HepG2 (cell line): ENCODE measurements around the gene BABAM2. TPM values are rescaled to one million over a fixed set of nuclear protein-coding genes. Genes with fewer than 3 reads are reported as not detected.
A peak's percentile ranks its signal among the peaks of the same experiment; 100 is the strongest.

Source experiments
- ARNT2 ChIP-seq: sonication (generic); formaldehyde crosslinking; IDR thresholded peaks from 2 replicates; pipeline ENCODE4 v1.8.0; 2022; ENCODE audit warnings: mild to moderate bottlenecking, low read depth, missing genetic modification reagents, moderate library complexity
- CBX5 ChIP-seq: sonication (generic); formaldehyde crosslinking; IDR thresholded peaks from 2 replicates; pipeline ENCODE4 v1.4.0; 2020; ENCODE audit warnings: missing genetic modification reagents, borderline replicate concordance
- GPN1 ChIP-seq: sonication (generic); formaldehyde crosslinking; IDR thresholded peaks from 2 replicates; pipeline ENCODE4 v1.5.1; 2020; ENCODE audit warnings: missing genetic modification reagents, borderline replicate concordance
- HOXA5 ChIP-seq: sonication (generic); formaldehyde crosslinking; IDR thresholded peaks from 2 replicates; pipeline ENCODE4 v1.4.0; 2020; ENCODE audit warnings: missing genetic modification reagents
- IRF9 ChIP-seq: sonication (generic); formaldehyde crosslinking; IDR thresholded peaks from 2 replicates; pipeline ENCODE4 v1.8.0; 2022; ENCODE audit warnings: missing genetic modification reagents, mild to moderate bottlenecking, borderline replicate concordance
- KDM5A ChIP-seq: fragments of 200-600 bp; sonication (generic); IDR thresholded peaks from 2 replicates; pipeline ENCODE4 v1.7.0; 2018; ENCODE audit warnings: antibody characterized with exemption, mild to moderate bottlenecking, low read length, borderline replicate concordance
- MTA3 ChIP-seq: sonication (generic); formaldehyde crosslinking; IDR thresholded peaks from 2 replicates; pipeline ENCODE4 v1.4.0; 2020; ENCODE audit warnings: missing genetic modification reagents
- NFE2 ChIP-seq: sonication (generic); formaldehyde crosslinking; IDR thresholded peaks from 2 replicates; pipeline ENCODE4 v1.4.0; 2020; ENCODE audit warnings: missing genetic modification reagents
- RFXANK ChIP-seq: IDR thresholded peaks from 2 replicates; pipeline ENCODE4 v1.6.1; 2016
- SMAD9 ChIP-seq: sonication (generic); formaldehyde crosslinking; IDR thresholded peaks from 2 replicates; pipeline ENCODE4 v1.5.1; 2020; ENCODE audit warnings: mild to moderate bottlenecking, missing genetic modification reagents
- SNAI1 ChIP-seq: sonication (generic); formaldehyde crosslinking; IDR thresholded peaks from 2 replicates; pipeline ENCODE4 v1.5.0; 2020; ENCODE audit warnings: mild to moderate bottlenecking, missing genetic modification reagents, borderline replicate concordance
- SP1 ChIP-seq, 2 experiments: fragments of 450-650 bp in 1 of 2; sonication (generic) in 1 of 2; formaldehyde crosslinking in 1 of 2; IDR thresholded peaks; 2 replicates each; pipeline versions ENCODE4 v1.4.0 to v1.6.1; 2016 to 2020; ENCODE audit warnings: missing genetic modification reagents in 1 of 2
- TEAD3 ChIP-seq: optimal IDR thresholded peaks from 2 replicates; pipeline ENCODE3; 2016; ENCODE audit warnings: borderline replicate concordance
- ZNF160 ChIP-seq: sonication (generic); formaldehyde crosslinking; IDR thresholded peaks from 2 replicates; pipeline ENCODE4 v1.8.0; 2022; ENCODE audit warnings: mild to moderate bottlenecking, inconsistent platforms, missing genetic modification reagents
- ZNF205 ChIP-seq: IDR thresholded peaks from 2 replicates; pipeline ENCODE4 v1.6.1; 2018; ENCODE audit warnings: missing biosample characterization, missing genetic modification reagents
- ZNF451 ChIP-seq: sonication (generic); formaldehyde crosslinking; IDR thresholded peaks from 2 replicates; pipeline ENCODE4 v1.5.0; 2020; ENCODE audit warnings: mild to moderate bottlenecking, missing genetic modification reagents
- ZNF607 ChIP-seq: sonication (generic); formaldehyde crosslinking; IDR thresholded peaks from 2 replicates; pipeline ENCODE4 v1.5.1; 2020; ENCODE audit warnings: missing genetic modification reagents, mild to moderate bottlenecking, borderline replicate concordance
- polyA plus RNA-seq, 8 experiments: library from polyadenylated mRNA; depleted of rRNA in 3 of 8; stranded (reverse) in 7 of 8; unstranded in 1 of 8; fragments of >200 nt; fragmentation: Illumina TruSeq in 4 of 8; extraction: Trizol in 4 of 8; gene quantifications; 2 replicates each; pipeline versions ENCODE4 v1.2.1 to v1.2.3, GENCODE V29; 2011 to 2016; ENCODE audit warnings: low read depth in 4 of 8, missing spikeins in 1 of 8, mixed read lengths in 1 of 8; ENCODE audit not compliant: insufficient read depth in 1 of 8
- total RNA-seq, 5 experiments: library from RNA; depleted of rRNA; stranded (reverse); fragments of >200 nt; fragmentation: Illumina TruSeq; extraction: Trizol; gene quantifications; 2 replicates each; pipeline ENCODE4 v1.2.3, GENCODE V29; 2016; ENCODE audit warnings: low read depth in 1 of 5
- TF ChIP-seq, protein P1 (sequence below): sonication (generic); formaldehyde crosslinking; IDR thresholded peaks from 2 replicates; pipeline ENCODE4 v1.8.0; 2022; ENCODE audit warnings: mild to moderate bottlenecking, missing genetic modification reagents, moderate library complexity
- TF ChIP-seq, protein P2 (sequence below): fragments of 450-650 bp; IDR thresholded peaks from 2 replicates; pipeline ENCODE4 v1.6.1; 2016
- TF ChIP-seq, protein P3 (sequence below): IDR thresholded peaks from 2 replicates; pipeline ENCODE4 v1.6.1; 2016; ENCODE audit warnings: low read depth, control low read depth
- TF ChIP-seq, protein P4 (sequence below): IDR thresholded peaks from 2 replicates; pipeline ENCODE4 v1.6.1; 2016; ENCODE audit warnings: missing compliant biosample characterization, missing genetic modification reagents, borderline replicate concordance

BABAM2 gene
- total and polyA plus RNA-seq, 2 of the 13 experiments (the other 11 are each of a cell fraction or from before 2014, with no cell fraction given): 24.9 to 28.0 TPM

DNA sequence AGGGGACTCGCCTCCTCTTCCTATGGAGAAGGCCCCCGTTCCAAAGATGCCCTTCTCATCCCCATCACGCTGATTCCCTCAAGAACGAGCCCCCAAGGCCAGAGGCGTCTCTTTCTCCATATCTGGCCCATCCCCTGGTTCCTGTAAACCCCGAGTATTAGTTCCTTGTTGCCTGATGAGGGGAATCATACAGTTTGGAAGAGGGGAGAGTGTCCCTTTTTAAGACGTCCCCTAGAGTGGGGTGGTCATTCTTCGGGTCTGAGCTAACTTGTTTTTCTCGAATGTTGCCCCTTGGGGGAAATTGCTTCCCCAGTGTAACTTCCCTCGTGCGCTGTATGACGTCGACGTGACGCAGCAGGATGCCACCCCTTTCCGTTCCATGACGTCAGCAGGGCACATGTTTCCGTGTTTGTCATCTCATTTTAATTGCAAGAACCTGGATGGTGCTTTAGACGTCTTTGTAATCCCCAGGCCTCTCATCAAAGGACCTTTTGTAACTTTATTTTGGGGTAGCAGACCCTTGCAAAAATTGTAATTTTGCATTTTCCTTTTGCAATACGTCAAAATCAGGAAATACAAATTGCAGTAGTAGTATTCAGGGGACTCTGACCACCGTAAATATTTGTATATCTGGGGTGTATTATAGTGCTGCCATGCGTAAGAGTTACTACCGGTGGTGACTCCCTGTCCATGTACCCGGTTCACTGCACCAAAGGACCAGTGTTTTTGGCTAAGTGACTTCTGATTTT is 569 bp downstream of the BABAM2 start (continued):
- TF ChIP-seq, protein P1, sequence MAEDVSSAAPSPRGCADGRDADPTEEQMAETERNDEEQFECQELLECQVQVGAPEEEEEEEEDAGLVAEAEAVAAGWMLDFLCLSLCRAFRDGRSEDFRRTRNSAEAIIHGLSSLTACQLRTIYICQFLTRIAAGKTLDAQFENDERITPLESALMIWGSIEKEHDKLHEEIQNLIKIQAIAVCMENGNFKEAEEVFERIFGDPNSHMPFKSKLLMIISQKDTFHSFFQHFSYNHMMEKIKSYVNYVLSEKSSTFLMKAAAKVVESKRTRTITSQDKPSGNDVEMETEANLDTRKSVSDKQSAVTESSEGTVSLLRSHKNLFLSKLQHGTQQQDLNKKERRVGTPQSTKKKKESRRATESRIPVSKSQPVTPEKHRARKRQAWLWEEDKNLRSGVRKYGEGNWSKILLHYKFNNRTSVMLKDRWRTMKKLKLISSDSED: no peak
- TF ChIP-seq ZNF160 (CRISPR knock-in tag) (0 out of 2 replicates have a peak, but pooled peaks have one; percentile 53), MTA3 (CRISPR knock-in tag) (0 out of 2 replicates have a peak, but pooled peaks have one; percentile 21), IRF9 (CRISPR knock-in tag) (no peak), ZNF451 (CRISPR knock-in tag) (no peak), GPN1 (CRISPR knock-in tag) (no peak), HOXA5 (CRISPR knock-in tag) (0 out of 2 replicates have a peak, but pooled peaks have one; percentile 1), ARNT2 (CRISPR knock-in tag) (no peak), KDM5A (peak; percentile 52; the same call in 1 of the 2 replicates), NFE2 (CRISPR knock-in tag) (no peak), TEAD3 (CRISPR knock-in tag) (peak; percentile 41), ZNF607 (CRISPR knock-in tag) (peak; percentile 68; the same call in 1 of the 2 replicates), SP1 (IDR thresholded peaks at IDR 0.05) (no peak), SP1 (CRISPR knock-in tag; IDR thresholded peaks at IDR 0.05) (peak; percentile 78), ZNF205 (CRISPR knock-in tag) (0 out of 2 replicates have a peak, but pooled peaks have one; percentile 13), SMAD9 (CRISPR knock-in tag) (no peak), CBX5 (CRISPR knock-in tag) (peak; percentile 26; the same call in 1 of the 2 replicates), SNAI1 (CRISPR knock-in tag) (peak; percentile 66; the same call in 1 of the 2 replicates), RFXANK (CRISPR knock-in tag) (no peak)
- TF ChIP-seq, protein P2, sequence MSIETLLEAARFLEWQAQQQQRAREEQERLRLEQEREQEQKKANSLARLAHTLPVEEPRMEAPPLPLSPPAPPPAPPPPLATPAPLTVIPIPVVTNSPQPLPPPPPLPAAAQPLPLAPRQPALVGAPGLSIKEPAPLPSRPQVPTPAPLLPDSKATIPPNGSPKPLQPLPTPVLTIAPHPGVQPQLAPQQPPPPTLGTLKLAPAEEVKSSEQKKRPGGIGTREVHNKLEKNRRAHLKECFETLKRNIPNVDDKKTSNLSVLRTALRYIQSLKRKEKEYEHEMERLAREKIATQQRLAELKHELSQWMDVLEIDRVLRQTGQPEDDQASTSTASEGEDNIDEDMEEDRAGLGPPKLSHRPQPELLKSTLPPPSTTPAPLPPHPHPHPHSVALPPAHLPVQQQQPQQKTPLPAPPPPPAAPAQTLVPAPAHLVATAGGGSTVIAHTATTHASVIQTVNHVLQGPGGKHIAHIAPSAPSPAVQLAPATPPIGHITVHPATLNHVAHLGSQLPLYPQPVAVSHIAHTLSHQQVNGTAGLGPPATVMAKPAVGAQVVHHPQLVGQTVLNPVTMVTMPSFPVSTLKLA: peak; percentile 49; the same call in 1 of the 2 replicates
- TF ChIP-seq, protein P3, sequence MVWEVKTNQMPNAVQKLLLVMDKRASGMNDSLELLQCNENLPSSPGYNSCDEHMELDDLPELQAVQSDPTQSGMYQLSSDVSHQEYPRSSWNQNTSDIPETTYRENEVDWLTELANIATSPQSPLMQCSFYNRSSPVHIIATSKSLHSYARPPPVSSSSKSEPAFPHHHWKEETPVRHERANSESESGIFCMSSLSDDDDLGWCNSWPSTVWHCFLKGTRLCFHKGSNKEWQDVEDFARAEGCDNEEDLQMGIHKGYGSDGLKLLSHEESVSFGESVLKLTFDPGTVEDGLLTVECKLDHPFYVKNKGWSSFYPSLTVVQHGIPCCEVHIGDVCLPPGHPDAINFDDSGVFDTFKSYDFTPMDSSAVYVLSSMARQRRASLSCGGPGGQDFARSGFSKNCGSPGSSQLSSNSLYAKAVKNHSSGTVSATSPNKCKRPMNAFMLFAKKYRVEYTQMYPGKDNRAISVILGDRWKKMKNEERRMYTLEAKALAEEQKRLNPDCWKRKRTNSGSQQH (CRISPR knock-in tag): peak; percentile 48; the same call in 1 of the 2 replicates
- TF ChIP-seq, protein P4, sequence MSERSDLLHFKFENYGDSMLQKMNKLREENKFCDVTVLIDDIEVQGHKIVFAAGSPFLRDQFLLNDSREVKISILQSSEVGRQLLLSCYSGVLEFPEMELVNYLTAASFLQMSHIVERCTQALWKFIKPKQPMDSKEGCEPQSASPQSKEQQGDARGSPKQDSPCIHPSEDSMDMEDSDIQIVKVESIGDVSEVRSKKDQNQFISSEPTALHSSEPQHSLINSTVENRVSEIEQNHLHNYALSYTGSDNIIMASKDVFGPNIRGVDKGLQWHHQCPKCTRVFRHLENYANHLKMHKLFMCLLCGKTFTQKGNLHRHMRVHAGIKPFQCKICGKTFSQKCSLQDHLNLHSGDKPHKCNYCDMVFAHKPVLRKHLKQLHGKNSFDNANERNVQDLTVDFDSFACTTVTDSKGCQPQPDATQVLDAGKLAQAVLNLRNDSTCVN: 0 out of 2 replicates have a peak, but pooled peaks have one; percentile 21
